Fibroblast of lung (primary cell): ENCODE measurements around the gene AP1S1. TPM values are rescaled to one million over a fixed set of nuclear protein-coding genes. Genes with fewer than 3 reads are reported as not detected.
A peak's percentile ranks its signal among the peaks of the same experiment; 100 is the strongest.

ENCODE experiments used
- DNase-seq, 2 donors: peaks; one replicate each; pipeline versions ENCODE4 v3.0.0 to v3.0.0-alpha.2; 2010; ENCODE audit warnings: low read depth in 2 of 2
- H2AFZ ChIP-seq: 2 replicates; pipeline ENCODE4 v1.5.1; 2012; ENCODE audit warnings: low read length, control low read depth, inconsistent platforms
- H3K27ac ChIP-seq: 2 replicates; pipeline ENCODE4 v1.5.1; 2011; ENCODE audit warnings: low read length, control low read depth; ENCODE audit not compliant: insufficient read depth
- H3K27me3 ChIP-seq: 2 replicates; pipeline ENCODE4 v1.5.1; 2011; ENCODE audit warnings: mild to moderate bottlenecking, low read length; ENCODE audit not compliant: control insufficient read depth, insufficient read depth
- H3K36me3 ChIP-seq: 2 replicates; pipeline ENCODE4 v1.5.1; 2011; ENCODE audit warnings: low read length; ENCODE audit not compliant: control insufficient read depth, insufficient read depth
- H3K4me1 ChIP-seq: 2 replicates; pipeline ENCODE4 v1.5.1; 2011; ENCODE audit warnings: low read length; ENCODE audit not compliant: control insufficient read depth, insufficient read depth; ENCODE audit errors: extremely low read depth
- H3K4me2 ChIP-seq: 2 replicates; pipeline ENCODE4 v1.5.1; 2011; ENCODE audit warnings: low read length, control low read depth; ENCODE audit not compliant: insufficient read depth; ENCODE audit errors: extremely low read depth
- H3K4me3 ChIP-seq, 4 experiments: fragments of 200-600 bp in 1 of 4; sonication (generic) in 1 of 4; replicated peaks in 1 of 4; 2 replicates each; pipeline ENCODE4 v1.5.1; 2011 to 2016; ENCODE audit warnings: low read length in 4 of 4, low read depth in 3 of 4, mild to moderate bottlenecking in 3 of 4, control low read depth in 2 of 4, inconsistent platforms in 1 of 4, mixed read lengths in 1 of 4; ENCODE audit not compliant: insufficient read depth in 1 of 4; ENCODE audit errors: control extremely low read depth in 1 of 4
- H3K79me2 ChIP-seq: 2 replicates; pipeline ENCODE4 v1.5.1; 2012; ENCODE audit warnings: mild to moderate bottlenecking, low read length, inconsistent platforms; ENCODE audit not compliant: control insufficient read depth, insufficient read depth
- H3K9ac ChIP-seq: 2 replicates; pipeline ENCODE4 v1.5.1; 2011; ENCODE audit warnings: mild to moderate bottlenecking, low read length, control low read depth; ENCODE audit not compliant: insufficient read depth
- H3K9me3 ChIP-seq: 2 replicates; pipeline ENCODE4 v1.5.1; 2012; ENCODE audit warnings: low read depth, low read length; ENCODE audit not compliant: control insufficient read depth, insufficient read depth
- H4K20me1 ChIP-seq: 2 replicates; pipeline ENCODE4 v1.5.1; 2011; ENCODE audit warnings: low read length; ENCODE audit not compliant: control insufficient read depth, insufficient read depth; ENCODE audit errors: extremely low read depth
- CTCF ChIP-seq, 2 donors: IDR thresholded peaks in 1 of 2; conservative IDR thresholded peaks in 1 of 2; 1 replicate in 1 of 2; 2 replicates in 1 of 2; pipeline ENCODE4 v1.5.1; 2011 to 2012; ENCODE audit warnings: low read length in 2 of 2, control low read depth in 1 of 2, inconsistent platforms in 1 of 2, low read depth in 1 of 2, mild to moderate bottlenecking in 1 of 2
- EZH2 ChIP-seq: IDR thresholded peaks from 2 replicates; pipeline ENCODE4 v1.5.1; 2012; ENCODE audit warnings: low read length, control low read depth, mild to moderate bottlenecking; ENCODE audit errors: missing control alignments
- polyA plus RNA-seq, 2 donors: library from polyadenylated mRNA; depleted of rRNA in 1 of 2; stranded (reverse) in 1 of 2; unstranded in 1 of 2; fragments of >200 nt; gene quantifications; 2 replicates each; pipeline ENCODE4 v1.2.1, GENCODE V29; 2011 to 2012; ENCODE audit warnings: missing spikeins in 1 of 2
- total RNA-seq: library from RNA; depleted of rRNA; stranded (reverse); fragments of >200 nt; gene quantifications from 2 replicates; pipeline ENCODE4 v1.2.1, GENCODE V29; 2014

AP1S1 gene
- total and polyA plus RNA-seq, 2 donors (not counting 1 experiment from before 2014, with no cell fraction given): 128 to 139 TPM

GRCh38 chr7:101121991-101122932, 32.0 kb upstream of the AP1S1 start:
- H3K27me3 ChIP-seq: no peaks in the 10 kb centered on the region
- peak overlapping the region; percentile 85 for H3K4me2 ChIP-seq
- H3K9me3 ChIP-seq: no peaks in the 10 kb centered on the region
- no peaks in the 10 kb centered on the region for H3K36me3 ChIP-seq
- peak overlapping the region; percentile 97 for H3K27ac ChIP-seq
- no peaks in the 10 kb centered on the region for H4K20me1 ChIP-seq
- peak; percentile 98 to 100 for DNase-seq
- H3K9ac ChIP-seq: peak overlapping the region; percentile 68
- H3K4me3 ChIP-seq: peak overlapping the region; percentile 22 to 57 (median 40)
- TF ChIP-seq CTCF (conservative IDR thresholded peaks at IDR 0.05 in 1 of 2, IDR thresholded peaks at IDR 0.05 in 1 of 2; ENCODE audit: low read depth in 1 of 2, low read length in 2 of 2): no peak
- no peak for TF ChIP-seq EZH2
- no peak overlapping the region for H2AFZ ChIP-seq
- H3K4me1 ChIP-seq: peaks cover 32% of the 10 kb centered on the region
- H3K79me2 ChIP-seq: peaks cover 5% of the 10 kb centered on the region

GRCh38 chr7:101122933-101123702, 31.2 kb upstream of the AP1S1 start:
- H3K9ac ChIP-seq: no peak overlapping the region
- peak overlapping the region; percentile 97 for H3K27ac ChIP-seq
- H3K4me3 ChIP-seq: peak overlapping the region in 1 of 4 experiments; percentile 57
- no peak overlapping the region for H2AFZ ChIP-seq
- TF ChIP-seq CTCF (conservative IDR thresholded peaks at IDR 0.05 in 1 of 2, IDR thresholded peaks at IDR 0.05 in 1 of 2; ENCODE audit: low read depth in 1 of 2, low read length in 2 of 2): no peak
- TF ChIP-seq EZH2: no peak
- H3K4me1 ChIP-seq: peaks cover 32% of the 10 kb centered on the region
- H3K79me2 ChIP-seq: peaks cover 13% of the 10 kb centered on the region
- peaks cover 3% of the 10 kb centered on the region for H3K36me3 ChIP-seq
- no peaks in the 10 kb centered on the region for H3K27me3 ChIP-seq
- no peak for DNase-seq
- H3K9me3 ChIP-seq: no peaks in the 10 kb centered on the region
- no peaks in the 10 kb centered on the region for H4K20me1 ChIP-seq
- peak overlapping the region; percentile 85 for H3K4me2 ChIP-seq

- TF ChIP-seq CTCF (conservative IDR thresholded peaks at IDR 0.05 in 1 of 2, IDR thresholded peaks at IDR 0.05 in 1 of 2; ENCODE audit: low read depth in 1 of 2, low read length in 2 of 2) (no peak), EZH2 (no peak)
- H3K79me2 ChIP-seq: peaks cover 19% of the 10 kb centered on the region
- H4K20me1 ChIP-seq: no peaks in the 10 kb centered on the region
- peaks cover 7% of the 10 kb centered on the region for H3K36me3 ChIP-seq
- no peak overlapping the region for H3K4me3 ChIP-seq
- H3K4me2 ChIP-seq: no peak overlapping the region
- H3K9ac ChIP-seq: no peak overlapping the region
- peak overlapping the region; percentile 97 for H3K27ac ChIP-seq
- H2AFZ ChIP-seq: no peak overlapping the region
- H3K27me3 ChIP-seq: no peaks in the 10 kb centered on the region
- no peak for DNase-seq
- H3K9me3 ChIP-seq: no peaks in the 10 kb centered on the region
- H3K4me1 ChIP-seq: peaks cover 32% of the 10 kb centered on the region
Observed at GRCh38 chr7:101123703-101124068, 30.6 kb upstream of the AP1S1 start.
